ENCODE measurements around the gene SLC35B4.

The SLC35B4 gene

GRCh38 chr7:134359787-134360432 is 43.2 kb upstream of the SLC35B4 start:
- DNase-seq (ENCODE audit: low read depth): no peak
- no peak for TF ChIP-seq CTCF (IDR thresholded peaks at IDR 0.05; ENCODE audit: low read length, missing control alignments)
- no peak overlapping the region for H3K4me3 ChIP-seq (replicated peaks; ENCODE audit: low read depth, low read length)

- no peak overlapping the region for H3K4me3 ChIP-seq (replicated peaks; ENCODE audit: low read depth, low read length)
- no peak for DNase-seq (ENCODE audit: low read depth)
- peak; percentile 6 for TF ChIP-seq CTCF (IDR thresholded peaks at IDR 0.05; ENCODE audit: low read length, missing control alignments)
Observed at GRCh38 chr7:134357486-134357885, 40.8 kb upstream of the SLC35B4 start.

- DNase-seq (ENCODE audit: low read depth): no peak
- TF ChIP-seq CTCF (IDR thresholded peaks at IDR 0.05; ENCODE audit: low read length, missing control alignments): no peak
- H3K4me3 ChIP-seq (replicated peaks; ENCODE audit: low read depth, low read length): no peak overlapping the region
Observed at GRCh38 chr7:134356421-134356936, 39.7 kb upstream of the SLC35B4 start.

GRCh38 chr7:134355927-134356326 is 39.2 kb upstream of the SLC35B4 start:
- TF ChIP-seq CTCF (IDR thresholded peaks at IDR 0.05; ENCODE audit: low read length, missing control alignments): no peak
- peak; percentile 35 for DNase-seq (ENCODE audit: low read depth)
- no peak overlapping the region for H3K4me3 ChIP-seq (replicated peaks; ENCODE audit: low read depth, low read length)

- no peak for TF ChIP-seq CTCF (IDR thresholded peaks at IDR 0.05; ENCODE audit: low read length, missing control alignments)
- H3K4me3 ChIP-seq (replicated peaks; ENCODE audit: low read depth, low read length): no peak overlapping the region
Observed at GRCh38 chr7:134355004-134355525, 38.3 kb upstream of the SLC35B4 start.

GRCh38 chr7:134353411-134353810 is 36.7 kb upstream of the SLC35B4 start:
- TF ChIP-seq CTCF (IDR thresholded peaks at IDR 0.05; ENCODE audit: low read length, missing control alignments): no peak
- DNase-seq (ENCODE audit: low read depth): no peak
- no peak overlapping the region for H3K4me3 ChIP-seq (replicated peaks; ENCODE audit: low read depth, low read length)

More at GRCh38 chr7:134355004-134355525, 38.3 kb upstream of the SLC35B4 start:
- no peak for DNase-seq (ENCODE audit: low read depth)

GRCh38 chr7:134351424-134351823 is 34.7 kb upstream of the SLC35B4 start:
- no peak for TF ChIP-seq CTCF (IDR thresholded peaks at IDR 0.05; ENCODE audit: low read length, missing control alignments)
- H3K4me3 ChIP-seq (replicated peaks; ENCODE audit: low read depth, low read length): no peak overlapping the region
- DNase-seq (ENCODE audit: low read depth): no peak

Data from fibroblast of pulmonary artery (primary cell).